Epithelial cell of proximal tubule (primary cell): ENCODE data around the gene SINHCAF. TPM values are rescaled to one million over a fixed set of nuclear protein-coding genes. Genes with fewer than 3 reads are reported as not detected.

ENCODE experiments used
- DNase-seq: peaks from one replicate; pipeline ENCODE4 v3.0.0-alpha.2; 2011; ENCODE audit warnings: low read depth
- H3K4me3 ChIP-seq: 2 replicates; pipeline ENCODE4 v1.5.1; 2011; ENCODE audit warnings: low read depth, mild to moderate bottlenecking, low read length
- CTCF ChIP-seq: conservative IDR thresholded peaks from 2 replicates; pipeline ENCODE4 v1.5.1; 2012; ENCODE audit warnings: low read depth, mild to moderate bottlenecking, low read length
- total RNA-seq: library from RNA; depleted of rRNA; stranded (reverse); fragments of >200 nt; gene quantifications from 2 replicates; pipeline ENCODE4 v1.2.3, GENCODE V29; 2015

SINHCAF gene
- total RNA-seq, 1 donor from 2014 or later, result 93.5 TPM

DNA sequence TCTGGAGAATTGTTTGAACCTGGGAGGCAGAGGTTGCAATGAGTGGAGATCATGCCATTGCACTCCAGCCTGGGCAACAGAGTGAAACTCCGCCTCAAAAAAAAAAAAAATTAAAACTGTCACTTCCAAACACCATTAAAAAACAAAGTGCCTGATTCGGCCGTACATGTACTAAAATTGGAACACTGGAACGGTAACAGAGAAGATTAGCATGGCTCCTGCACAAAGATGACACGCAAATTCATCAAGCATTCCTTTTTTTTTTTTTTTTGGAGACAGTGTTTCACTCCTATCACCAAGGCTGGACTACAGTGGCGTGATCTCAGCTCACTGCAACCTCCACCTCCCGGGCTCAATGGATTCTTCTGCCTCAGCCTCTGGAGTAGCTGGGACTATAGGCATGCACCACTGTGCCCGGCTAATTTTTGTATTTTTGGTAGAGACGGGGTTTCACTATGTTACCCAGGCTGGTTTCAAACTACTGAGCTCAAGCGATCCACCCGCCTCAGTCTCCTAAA, 40.2 kb upstream of the SINHCAF start:
- DNase-seq, result no peak
- no peak overlapping the region for H3K4me3 ChIP-seq
- TF ChIP-seq CTCF, result no peak

GRCh38 chr12:31363831-31364230, 37.9 kb upstream of the SINHCAF start:
- DNase-seq, result no peak
- H3K4me3 ChIP-seq, result no peak overlapping the region
- no peak for TF ChIP-seq CTCF

DNA sequence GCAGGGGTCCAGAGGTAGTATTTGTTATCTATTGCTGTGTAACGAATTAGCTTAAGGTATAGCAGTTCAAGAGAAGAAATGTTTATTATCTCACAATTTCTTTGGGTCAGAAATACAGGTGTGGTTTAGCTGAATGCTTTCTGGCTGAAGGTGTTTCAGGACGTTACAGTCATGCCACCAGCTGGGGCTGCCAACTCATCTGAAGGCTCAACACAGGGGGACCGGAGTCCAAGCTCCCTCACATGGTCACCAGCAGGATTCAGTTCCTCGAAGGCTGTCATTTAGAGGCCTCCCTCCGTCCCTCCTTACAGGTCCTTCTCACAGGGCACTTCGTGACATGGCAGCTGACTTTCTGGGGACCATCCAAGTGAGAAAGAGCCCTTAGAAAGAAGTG, 37.5 kb upstream of the SINHCAF start:
- no peak for TF ChIP-seq CTCF
- no peak for DNase-seq

GRCh38 chr12:31362759-31363415, 36.9 kb upstream of the SINHCAF start:
- no peak overlapping the region for H3K4me3 ChIP-seq
- TF ChIP-seq CTCF, result peak; percentile 36
- no peak for DNase-seq

More for the DNA sequence above, 37.5 kb upstream of the SINHCAF start:
- no peak overlapping the region for H3K4me3 ChIP-seq

GRCh38 chr12:31362115-31362758, 36.3 kb upstream of the SINHCAF start:
- no peak overlapping the region for H3K4me3 ChIP-seq
- TF ChIP-seq CTCF, result no peak
- no peak for DNase-seq

- no peak overlapping the region for H3K4me3 ChIP-seq
- no peak for DNase-seq
- no peak for TF ChIP-seq CTCF
Measured at GRCh38 chr12:31361730-31362114, 35.8 kb upstream of the SINHCAF start.

DNA sequence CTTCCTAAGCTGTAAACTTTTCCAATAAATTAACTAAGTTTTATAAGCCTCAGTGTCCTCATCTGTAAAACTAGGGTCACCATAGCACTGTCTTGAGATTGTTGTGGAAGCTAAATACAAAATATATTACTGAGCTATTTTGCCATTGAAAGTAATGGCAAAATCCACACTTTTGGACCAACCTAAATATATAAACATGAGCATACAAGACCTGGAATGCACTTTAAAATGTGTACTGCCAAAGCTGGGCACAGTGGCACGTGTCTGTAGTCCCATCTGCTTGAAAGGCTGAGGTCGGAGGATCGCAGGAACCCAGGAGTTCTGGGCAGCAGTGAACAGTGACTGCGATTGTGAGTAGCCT, 29.8 kb upstream of the SINHCAF start:
- DNase-seq, result no peak
- TF ChIP-seq CTCF, result no peak
- no peak overlapping the region for H3K4me3 ChIP-seq
